Stomach (tissue), 4 donors: ENCODE results near the gene SLC12A7.

Experiments
- POLR2A ChIP-seq, 4 donors: fragments of 450-650 bp; IDR thresholded peaks; one replicate each; pipeline ENCODE4 v1.6.1; 2016; ENCODE audit warnings: antibody characterized with exemption in 4 of 4, control low read depth in 2 of 4, mild to moderate bottlenecking in 1 of 4, moderate library complexity in 1 of 4
- POLR2AphosphoS5 ChIP-seq, 3 donors: sonication (generic); formaldehyde crosslinking; IDR thresholded peaks; one replicate each; pipeline ENCODE4 v1.6.1; 2016; ENCODE audit warnings: antibody characterized with exemption in 3 of 3

DNA sequence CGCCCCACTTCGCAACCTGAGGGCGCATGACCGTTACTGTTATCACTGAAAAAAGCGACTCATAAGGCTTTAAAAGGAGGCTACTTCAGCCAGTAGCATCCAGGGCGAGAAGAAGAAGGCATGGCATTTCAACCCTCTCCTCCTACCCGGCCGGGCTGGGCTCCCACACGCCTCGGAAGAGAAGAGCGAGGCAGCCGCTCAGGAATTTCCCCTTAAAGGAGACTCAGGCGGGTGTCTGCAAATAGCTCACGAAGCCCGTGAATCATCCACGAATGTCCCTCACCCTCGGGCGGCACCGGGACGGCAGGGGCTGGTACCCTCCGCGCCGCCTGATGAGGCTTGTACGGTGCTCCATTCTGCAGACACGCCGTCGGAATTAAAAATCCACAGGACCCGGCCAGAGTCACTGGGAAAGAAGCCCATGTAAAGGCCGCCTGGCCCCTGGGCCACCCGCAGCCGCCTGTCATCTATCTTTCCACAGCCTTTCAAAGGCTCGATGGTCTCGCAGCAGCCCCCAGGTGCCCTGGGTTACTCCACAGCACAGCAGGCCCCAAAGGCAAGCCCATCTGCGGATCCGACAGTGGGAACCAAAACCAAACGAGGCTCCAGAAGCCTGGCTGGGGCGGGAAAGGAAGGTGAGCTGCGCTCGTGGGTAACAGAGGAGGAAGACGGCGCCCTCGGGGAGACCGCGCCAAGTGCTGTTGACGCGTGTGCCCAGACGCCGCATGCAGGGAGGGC, 11.8 kb downstream of the SLC12A7 start:
- TF ChIP-seq POLR2A (IDR thresholded peaks at IDR 0.05): no peak
- no peak for TF ChIP-seq POLR2AphosphoS5 (IDR thresholded peaks at IDR 0.05)
